Panc1 (cell line): Measurements from ENCODE around the gene HEPACAM. TPM values are rescaled to one million over a fixed set of nuclear protein-coding genes. Genes with fewer than 3 reads are reported as not detected.

Source experiments
- ATAC-seq: fragments of 200-7000 bp; cut with Tn5 transposase; 2 replicates; pipeline ENCODE4 v1.9.1; 2020; ENCODE audit warnings: mild to moderate bottlenecking, moderate library complexity
- BruUV-seq: library from RNA; stranded (reverse); fragments of 400-500 nt; replicated peaks from 2 replicates; lab custom pipeline; 2021; lab: Mats Ljungman, UMichigan
- CTCF ChIA-PET: fragments of 300-600 bp; sonication (Branson Sonifier 250); formaldehyde crosslinking; loops from one replicate; lab custom pipeline; 2022; ENCODE audit warnings: antibody characterized with exemption; lab: Charles Lee
- POLR2A ChIA-PET: fragments of 300-600 bp; sonication (Branson Sonifier 250); formaldehyde crosslinking; loops from one replicate; lab custom pipeline; 2022; ENCODE audit warnings: antibody characterized with exemption; lab: Charles Lee
- DNase-seq: peaks from one replicate; pipeline ENCODE4 v3.0.0-alpha.2; 2010; ENCODE audit warnings: low read depth, low spot score
- H3K27ac ChIP-seq: 2 replicates; pipeline ENCODE4 v1.5.1; 2011; ENCODE audit warnings: mild to moderate bottlenecking, low read length, inconsistent platforms
- H3K27me3 ChIP-seq: fragments of 200-500 bp; sonication (Bioruptor generic); 2 replicates; pipeline ENCODE4 v1.6.0; 2014; ENCODE audit warnings: low read length, inconsistent platforms; ENCODE audit not compliant: control insufficient read depth, insufficient read depth
- H3K36me3 ChIP-seq: fragments of 200-500 bp; sonication (Bioruptor generic); 2 replicates; pipeline ENCODE4 v1.5.1; 2014; ENCODE audit warnings: inconsistent platforms, mild to moderate bottlenecking, low read length, moderate library complexity; ENCODE audit not compliant: control insufficient read depth, insufficient read depth
- H3K4me1 ChIP-seq: 2 replicates; pipeline ENCODE4 v1.5.1; 2011; ENCODE audit warnings: inconsistent platforms, mild to moderate bottlenecking, low read length, moderate library complexity; ENCODE audit not compliant: control insufficient read depth, insufficient read depth
- H3K4me3 ChIP-seq, 2 experiments: 2 replicates each; pipeline ENCODE4 v1.5.1; 2011 to 2012; ENCODE audit warnings: low read depth in 2 of 2, low read length in 2 of 2, mild to moderate bottlenecking in 2 of 2, inconsistent platforms in 1 of 2, moderate library complexity in 1 of 2
- H3K9me3 ChIP-seq: fragments of 200-500 bp; sonication (Bioruptor generic); 2 replicates; pipeline ENCODE4 v1.5.1; 2014; ENCODE audit warnings: low read depth, mild to moderate bottlenecking, inconsistent platforms, low read length, moderate library complexity; ENCODE audit not compliant: control insufficient read depth, insufficient read depth
- CTCF ChIP-seq: fragments of 450-650 bp; IDR thresholded peaks from 2 replicates; pipeline ENCODE4 v1.5.1; 2017; ENCODE audit warnings: mild to moderate bottlenecking
- POLR2AphosphoS5 ChIP-seq: IDR thresholded peaks from 2 replicates; pipeline ENCODE4 v1.6.1; 2012; ENCODE audit warnings: mild to moderate bottlenecking, low read depth, low read length, moderate library complexity
- REST ChIP-seq, 2 experiments: IDR thresholded peaks; 2 replicates each; pipeline ENCODE4 v1.6.1; 2011 to 2012; ENCODE audit warnings: low read depth in 2 of 2, control low read depth in 1 of 2, low read length in 1 of 2, mild to moderate bottlenecking in 1 of 2, moderate library complexity in 1 of 2; ENCODE audit not compliant: insufficient read depth in 1 of 2
- SIN3A ChIP-seq: IDR thresholded peaks from 2 replicates; pipeline ENCODE4 v1.6.1; 2012; ENCODE audit warnings: low read depth, mild to moderate bottlenecking, low read length, moderate library complexity, borderline replicate concordance; ENCODE audit not compliant: insufficient read depth
- TCF7L2 ChIP-seq: IDR thresholded peaks from 2 replicates; pipeline ENCODE4 v1.6.1; 2011; ENCODE audit warnings: mild to moderate bottlenecking, low read depth, low read length, inconsistent platforms
- in situ Hi-C: cut with HindIII; loops from 2 replicates; pipeline ENCODE4 v1.10.0; 2016; ENCODE audit warnings: low sequenced_read_pairs, low pct_unique_long_range_greater_than_20kb
- intact Hi-C: fragments of 100-400 bp; cut with micrococcal nuclease; formaldehyde crosslinking; loops from one replicate; pipeline ENCODE4 v1.10.0; 2022; ENCODE audit not compliant: unreplicated experiment
- total RNA-seq: library from RNA; stranded (reverse); gene quantifications from one replicate; pipeline ENCODE4 v1.2.1, GENCODE V29; 2021; ENCODE audit not compliant: unreplicated experiment

The HEPACAM gene
- total RNA-seq, 1 experiment from 2014 or later, result not detected

GRCh38 chr11:124955035-124955434 lies 19.2 kb upstream of the HEPACAM start:
- BruUV-seq, result no TSS peak
- no peak for DNase-seq
- POLR2A ChIA-PET, result no interaction called here
- no peaks in the 10 kb centered on the region; the same call in 1 of the 2 replicates for H3K36me3 ChIP-seq
- CTCF ChIA-PET, result no interaction called here
- no peak for ATAC-seq
- H3K4me3 ChIP-seq, result peak overlapping the region; percentile 77 to 87; a peak in 3 of 4 replicates
- in situ Hi-C loops, result no loop called here
- intact Hi-C loops, result no loop called here
- no peaks in the 10 kb centered on the region for H3K9me3 ChIP-seq
- H3K27ac ChIP-seq, result peak overlapping the region; percentile 98
- peaks cover 14% of the 10 kb centered on the region for H3K27me3 ChIP-seq
- TF ChIP-seq SIN3A (no peak), POLR2AphosphoS5 (no peak), REST (IDR thresholded peaks at IDR 0.05; ENCODE audit: insufficient read depth in 1 of 2, low read depth in 2 of 2, low read length in 1 of 2) (no peak), CTCF (no peak), TCF7L2 (no peak)
- H3K4me1 ChIP-seq, result peaks cover 5% of the 10 kb centered on the region; the same call in 1 of the 2 replicates

GRCh38 chr11:124954590-124954955 lies 18.7 kb upstream of the HEPACAM start:
- Histone ChIP-seq H3K27me3 (peaks cover 14% of the 10 kb centered on the region), H3K4me3 (peak overlapping the region; percentile 77 to 87), H3K27ac (peak overlapping the region; percentile 98), H3K9me3 (no peaks in the 10 kb centered on the region), H3K4me1 (peaks cover 5% of the 10 kb centered on the region; the same call in 1 of the 2 replicates), H3K36me3 (no peaks in the 10 kb centered on the region; the same call in 1 of the 2 replicates)
- DNase-seq (no peak), ATAC-seq (no peak)
- in situ Hi-C loops (no loop called here), intact Hi-C loops (no loop called here)
- POLR2A ChIA-PET, result no interaction called here
- no peak for TF ChIP-seq SIN3A
- BruUV-seq, result TSS peak; percentile 85
- CTCF ChIA-PET, result no interaction called here
